ENCODE data around the gene ZMAT3.
"Not testable (repeated sequence)": the region's sequence is repeated elsewhere in the genome, so short reads cannot be mapped to it uniquely, and the experiment has no call there.

ZMAT3 gene, protein sequence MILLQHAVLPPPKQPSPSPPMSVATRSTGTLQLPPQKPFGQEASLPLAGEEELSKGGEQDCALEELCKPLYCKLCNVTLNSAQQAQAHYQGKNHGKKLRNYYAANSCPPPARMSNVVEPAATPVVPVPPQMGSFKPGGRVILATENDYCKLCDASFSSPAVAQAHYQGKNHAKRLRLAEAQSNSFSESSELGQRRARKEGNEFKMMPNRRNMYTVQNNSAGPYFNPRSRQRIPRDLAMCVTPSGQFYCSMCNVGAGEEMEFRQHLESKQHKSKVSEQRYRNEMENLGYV

DNA sequence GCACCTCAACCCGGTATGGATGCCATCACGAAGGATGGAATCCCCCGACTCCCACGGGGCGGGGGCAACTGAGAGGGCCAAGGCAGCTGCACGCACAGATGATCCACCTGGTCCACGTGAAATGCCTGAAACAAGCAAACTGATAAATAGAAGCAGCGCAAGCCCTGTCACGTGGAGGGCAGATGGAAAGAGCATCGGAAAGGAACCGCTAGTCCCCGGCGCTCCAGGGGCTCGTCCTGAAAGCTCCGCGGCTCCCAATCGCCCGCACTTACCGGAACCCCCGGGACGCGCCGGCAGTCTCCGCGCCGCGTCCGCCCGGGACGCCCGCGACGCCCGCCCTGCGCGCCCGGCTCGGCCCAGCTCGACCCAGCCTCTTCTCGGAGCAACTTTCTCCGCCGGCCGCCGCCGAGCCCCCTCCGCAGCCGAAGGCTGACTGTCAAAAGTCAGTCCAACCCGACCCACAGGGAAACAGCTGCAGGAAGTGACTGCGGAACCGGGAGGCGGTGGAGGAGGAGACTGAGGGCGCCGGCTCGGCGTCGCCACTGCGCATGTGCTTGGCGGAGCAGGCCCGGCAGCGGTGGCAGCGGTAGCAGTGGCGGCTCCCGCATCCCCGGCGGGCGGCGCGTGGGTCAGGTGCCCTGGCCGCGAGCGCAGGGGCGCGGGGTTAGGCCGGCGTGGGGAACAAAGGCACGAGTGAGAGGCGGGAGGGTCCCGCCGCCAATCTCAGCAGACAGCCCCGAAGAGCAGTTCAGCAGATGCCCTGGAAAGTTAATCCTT lies at the start of gene ZMAT3:
ZMAT3 (minus strand) TSS at position 487 of the 777 bp plus-strand sequence. CDS start 4,057 bp downstream, outside the sequence.
- DNase-seq: peak; percentile 90 to 92 (median 90)

DNA sequence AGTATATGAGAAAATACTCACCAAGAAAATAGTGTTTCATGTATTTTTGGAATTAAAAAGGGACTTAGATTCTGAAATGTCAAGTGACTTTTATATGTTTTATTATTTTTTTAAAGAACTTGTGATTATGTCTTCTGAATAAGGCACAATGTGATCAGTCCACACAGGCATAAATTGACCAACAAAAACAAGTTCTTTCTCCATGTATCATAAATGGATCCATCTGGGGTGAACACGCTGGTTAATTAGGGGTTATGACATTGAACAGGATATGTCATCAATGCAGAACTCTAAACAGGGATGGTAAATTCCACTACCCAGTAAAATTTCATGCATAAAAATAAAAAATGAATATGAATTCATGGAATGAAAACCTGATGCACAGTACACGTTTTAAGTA lies 45.2 kb upstream of the ZMAT3 start:
- DNase-seq: no peak

DNA sequence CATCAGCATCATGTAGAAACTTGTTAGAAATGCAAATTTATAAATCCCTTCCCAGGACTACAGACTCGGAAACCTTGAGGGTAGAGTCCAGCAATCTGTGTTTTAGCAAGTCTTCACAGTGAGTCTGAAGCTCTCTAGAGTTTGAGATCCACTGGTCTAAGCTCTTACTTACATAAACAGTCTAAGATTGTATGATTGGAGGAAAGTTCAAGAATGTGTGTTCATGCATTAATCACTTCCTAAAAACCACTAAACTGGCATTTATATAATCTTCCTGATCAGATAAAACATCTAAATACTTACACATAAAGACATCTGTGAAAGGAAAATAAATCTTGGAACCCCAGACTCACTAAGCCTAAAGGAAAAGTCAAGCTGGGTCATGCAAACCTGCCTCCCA lies 43.8 kb upstream of the ZMAT3 start:
- DNase-seq: not testable (repeated sequence)

DNA sequence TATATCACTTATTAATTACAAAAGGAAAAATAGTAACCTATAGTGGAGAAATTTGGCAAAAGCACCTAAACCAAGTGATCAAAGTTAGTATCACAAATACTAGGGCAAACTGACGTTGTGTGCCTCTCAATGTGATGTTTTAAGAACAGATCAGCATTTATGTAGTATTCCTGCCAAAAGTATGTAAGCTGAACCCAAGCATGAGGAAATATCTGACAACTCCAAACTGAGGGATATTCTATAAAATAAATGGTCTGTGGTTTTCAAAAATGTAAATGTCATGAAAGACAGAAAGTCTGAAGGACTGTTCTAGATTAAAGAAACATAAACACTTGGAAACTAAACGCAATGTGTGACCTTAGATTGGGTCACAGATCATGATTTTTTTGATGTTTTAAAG lies 42.3 kb upstream of the ZMAT3 start:
- DNase-seq: no peak

DNA sequence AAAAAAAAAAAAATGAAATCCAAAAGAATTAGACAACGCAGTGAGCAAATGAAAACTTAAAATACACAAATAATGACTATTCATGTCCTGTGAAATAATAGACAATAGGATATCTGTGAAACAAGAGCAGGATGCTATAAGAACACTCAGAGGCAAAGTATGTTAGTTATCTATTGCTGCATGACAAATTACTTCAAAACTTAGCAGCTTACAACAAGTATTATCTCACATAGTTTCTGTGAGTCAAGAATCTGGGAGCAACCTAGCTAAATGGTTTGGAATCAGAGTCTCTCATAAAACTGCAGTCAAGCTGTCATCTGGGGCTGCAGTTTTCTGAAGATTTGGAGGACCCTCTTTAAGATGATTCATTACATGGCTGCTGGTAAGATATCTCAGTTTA lies 36.5 kb upstream of the ZMAT3 start:
- no peak for DNase-seq

DNA sequence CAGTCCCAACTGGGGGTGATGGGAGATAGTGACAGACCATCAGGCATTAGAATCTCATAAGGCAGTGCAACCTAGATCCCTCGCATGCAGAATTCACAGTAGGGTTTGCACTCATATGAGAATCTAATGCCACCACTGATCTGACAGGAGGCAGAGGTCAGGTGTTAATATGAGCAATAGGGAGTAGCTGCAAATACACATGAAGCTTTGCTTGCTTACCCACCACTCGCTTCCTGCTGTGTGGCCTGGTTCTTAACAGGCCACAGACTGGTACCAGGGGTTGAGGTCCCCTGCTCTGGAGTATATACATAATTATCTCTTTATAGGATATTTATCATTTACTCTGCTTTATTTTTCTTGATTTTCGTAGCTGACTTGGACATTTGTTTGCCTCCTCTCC lies 36.0 kb upstream of the ZMAT3 start:
- DNase-seq: no peak

DNA sequence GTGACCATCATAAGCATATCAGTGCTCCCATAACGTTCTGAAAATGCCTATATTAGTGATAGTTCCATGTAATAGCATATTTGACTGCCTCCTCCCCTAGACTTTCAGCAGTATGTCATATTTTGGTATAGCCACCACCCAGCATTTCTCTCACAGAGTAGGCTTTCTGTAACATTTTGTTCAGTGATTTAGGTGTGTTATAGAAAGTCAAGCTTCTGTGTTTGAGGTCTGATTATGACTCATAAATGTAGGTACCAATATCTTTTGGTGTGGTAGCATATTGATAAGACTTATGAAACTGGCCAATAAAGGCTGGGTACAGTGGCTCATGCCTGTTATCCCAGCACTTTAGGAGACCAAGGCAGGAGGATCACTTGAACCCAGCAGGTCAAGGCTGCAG lies 34.3 kb upstream of the ZMAT3 start:
- DNase-seq: no peak

DNA sequence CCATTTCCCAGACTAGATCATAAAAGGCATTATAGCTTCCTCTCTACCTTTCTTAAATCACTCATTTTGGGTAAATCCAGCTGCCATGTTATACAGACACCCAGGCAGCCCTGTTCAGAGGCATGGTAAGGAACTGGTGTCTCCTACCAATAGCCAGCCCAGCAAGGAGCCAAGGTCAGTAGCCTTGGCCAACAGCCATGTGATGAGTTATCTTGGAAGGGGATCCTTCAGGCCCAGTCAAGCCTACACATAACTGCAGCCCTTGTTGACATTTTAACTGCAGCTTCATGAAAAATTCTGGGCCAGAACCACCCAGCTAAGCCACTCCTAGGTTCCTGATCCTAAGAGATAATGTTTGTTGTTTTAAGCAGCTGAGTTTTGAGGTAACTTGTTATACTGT lies 29.0 kb upstream of the ZMAT3 start:
- no peak for DNase-seq

DNA sequence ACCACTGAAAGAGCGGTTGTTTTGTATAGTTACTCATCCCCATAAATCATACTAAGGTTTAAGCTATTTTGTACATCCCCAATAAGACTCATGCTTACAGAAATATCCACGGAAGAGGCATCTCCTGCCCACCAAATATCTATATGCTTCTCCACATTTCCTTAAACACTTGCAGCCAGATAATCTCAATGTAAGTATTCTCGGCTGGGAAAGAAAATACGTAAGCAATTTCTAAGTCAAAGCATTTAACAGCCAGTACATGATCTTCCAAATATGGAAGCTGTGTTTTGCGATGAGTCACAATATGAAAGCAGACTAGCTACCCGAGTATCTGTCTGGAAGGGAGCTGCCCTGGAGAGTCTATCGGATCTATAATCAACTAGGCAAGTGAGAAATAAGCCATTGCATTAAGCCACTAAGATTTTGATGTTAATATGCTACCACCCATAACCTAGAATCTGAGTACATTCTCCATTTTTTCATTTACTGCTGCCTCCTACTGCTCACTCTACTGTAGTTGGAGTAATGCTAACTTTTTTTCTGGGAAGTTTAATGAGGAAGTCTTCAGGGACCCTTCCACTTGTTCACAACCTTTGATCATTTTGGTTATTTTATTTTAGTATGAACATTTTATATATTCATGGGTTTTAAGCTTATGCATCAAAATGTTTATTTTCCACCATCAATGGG lies 26.9 kb upstream of the ZMAT3 start:
- no peak for DNase-seq

DNA sequence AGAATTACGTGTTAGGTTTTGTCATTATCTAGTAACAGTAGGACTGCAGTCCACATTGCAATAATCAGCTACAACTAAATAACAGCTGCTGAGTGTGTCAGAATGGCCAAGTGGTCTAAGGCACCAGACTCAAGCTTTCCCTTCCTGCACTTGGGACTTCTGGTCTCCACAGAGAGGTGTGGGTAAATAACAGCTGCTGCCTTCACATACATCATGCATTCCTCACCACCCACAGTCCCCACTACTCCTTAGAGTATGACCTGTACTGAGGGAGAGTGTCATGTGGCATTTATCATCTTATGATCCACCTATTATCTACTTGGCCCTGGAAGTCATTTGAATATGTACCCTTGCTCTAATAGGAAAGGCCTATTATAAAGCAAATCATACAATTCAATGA lies 22.2 kb upstream of the ZMAT3 start:
- DNase-seq: no peak

DNA sequence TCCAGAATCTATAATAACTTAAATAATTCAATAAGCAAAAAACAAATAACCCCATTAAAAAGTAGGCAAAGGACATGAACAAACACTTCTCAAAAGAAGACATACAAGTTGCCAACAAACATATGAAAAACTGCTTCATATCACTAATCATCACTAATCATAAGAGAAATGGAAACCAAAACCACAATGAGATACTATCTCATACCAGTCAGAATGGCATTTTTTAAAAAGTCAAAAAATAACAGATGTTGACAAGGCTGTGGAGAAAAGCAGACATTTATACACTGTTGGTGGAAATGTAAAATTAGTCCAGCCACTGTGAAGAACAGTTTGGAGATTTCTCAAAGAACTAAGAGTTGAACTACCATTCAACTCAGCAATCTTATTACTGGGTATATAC lies 19.5 kb upstream of the ZMAT3 start:
- no peak for DNase-seq

DNA sequence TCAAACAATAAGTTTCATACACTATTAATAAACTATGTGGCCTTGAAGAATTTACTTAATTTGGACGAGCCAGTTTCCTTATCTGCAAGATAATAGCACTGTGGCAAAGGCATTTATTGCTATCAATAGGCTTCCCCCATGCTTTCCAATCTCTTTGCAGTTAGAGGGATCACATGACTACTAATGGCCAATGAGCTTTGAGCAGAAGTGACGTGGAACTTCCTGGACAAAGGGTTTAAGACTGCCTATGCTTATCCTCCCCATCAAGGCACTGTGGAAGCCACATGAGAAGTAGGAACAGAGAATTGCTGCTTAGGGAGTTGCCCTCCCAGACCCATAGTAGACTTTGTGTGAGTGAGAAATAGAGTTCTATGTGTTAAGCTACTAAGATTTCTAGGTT lies 16.7 kb upstream of the ZMAT3 start:
- peak in 1 of 3 donors; percentile 13 for DNase-seq

DNA sequence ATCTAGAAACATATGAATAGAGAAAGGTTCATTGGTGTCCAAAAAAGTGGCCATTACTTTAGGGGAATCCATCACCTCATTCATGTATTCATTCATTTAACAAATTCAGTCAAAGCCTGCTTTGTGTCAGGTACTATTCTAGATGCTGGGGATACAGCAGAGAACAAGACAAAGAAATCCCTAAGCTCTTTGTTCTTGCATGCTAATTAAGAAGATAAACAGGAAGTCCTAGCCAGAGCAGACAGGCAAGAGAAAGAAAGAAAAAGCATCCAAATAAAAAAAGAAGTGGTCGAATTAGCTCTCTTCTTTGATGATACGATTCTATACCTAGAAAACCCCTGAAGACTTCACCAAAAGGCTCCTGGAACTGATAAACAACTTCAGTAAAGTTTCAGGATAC lies 12.4 kb upstream of the ZMAT3 start:
- DNase-seq: no peak

DNA sequence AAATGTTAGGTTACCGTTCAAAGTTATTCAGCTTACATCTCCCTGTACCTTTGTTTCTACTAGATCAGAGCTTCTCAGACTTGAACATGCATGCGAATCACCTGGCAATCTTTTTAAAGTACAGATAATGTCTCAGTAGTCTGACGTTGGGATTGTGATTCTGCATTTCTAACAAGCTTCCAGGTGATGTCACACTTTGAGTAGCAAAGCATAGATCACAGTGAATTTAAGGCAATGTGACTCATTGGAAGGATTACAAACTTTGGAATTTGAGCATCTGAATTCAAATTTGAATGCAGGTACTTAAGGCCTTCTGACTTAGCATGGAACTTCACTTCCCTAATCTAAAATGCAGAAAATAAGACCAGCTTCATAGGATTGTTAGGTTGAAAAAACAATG lies 10.8 kb upstream of the ZMAT3 start:
- DNase-seq: no peak

DNA sequence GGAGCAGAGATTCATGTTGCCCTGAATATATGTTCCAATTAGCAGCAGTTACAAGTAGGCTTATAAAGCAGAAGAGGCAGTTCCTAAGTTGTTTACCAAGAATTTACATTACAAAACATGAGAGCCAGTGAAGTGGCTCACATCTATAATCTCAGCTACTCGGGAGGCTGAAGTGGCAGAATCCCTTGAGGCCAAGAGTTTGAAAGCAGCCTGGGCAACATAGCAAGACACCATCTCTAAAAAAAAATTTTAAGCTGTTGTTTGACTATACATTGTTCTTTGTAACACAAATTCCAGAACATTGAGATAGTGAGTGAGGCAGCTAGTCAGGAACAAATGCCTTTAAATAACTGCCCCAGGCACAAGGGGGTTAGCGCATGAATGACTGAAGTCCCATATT lies 10.3 kb upstream of the ZMAT3 start:
- no peak for DNase-seq

DNA sequence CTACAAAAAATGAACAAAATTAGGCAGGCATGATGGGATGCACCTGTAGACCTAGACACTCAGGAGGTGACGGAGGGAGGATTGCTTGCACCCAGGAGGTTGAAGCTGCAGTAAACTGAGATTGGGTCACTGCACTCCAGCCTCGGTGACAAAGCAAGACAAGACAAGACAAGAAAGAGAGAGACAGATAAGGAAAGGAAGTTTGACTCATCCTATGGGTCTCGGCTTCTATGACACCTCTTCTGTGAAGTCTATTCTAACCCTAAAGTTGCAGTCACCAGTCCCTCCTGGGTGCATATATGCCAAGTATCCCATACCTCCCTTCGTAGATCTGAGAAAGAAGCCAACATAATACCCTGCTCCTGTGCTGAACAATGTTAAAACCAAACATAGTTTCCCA lies 7.9 kb upstream of the ZMAT3 start:
- no peak for DNase-seq

DNA sequence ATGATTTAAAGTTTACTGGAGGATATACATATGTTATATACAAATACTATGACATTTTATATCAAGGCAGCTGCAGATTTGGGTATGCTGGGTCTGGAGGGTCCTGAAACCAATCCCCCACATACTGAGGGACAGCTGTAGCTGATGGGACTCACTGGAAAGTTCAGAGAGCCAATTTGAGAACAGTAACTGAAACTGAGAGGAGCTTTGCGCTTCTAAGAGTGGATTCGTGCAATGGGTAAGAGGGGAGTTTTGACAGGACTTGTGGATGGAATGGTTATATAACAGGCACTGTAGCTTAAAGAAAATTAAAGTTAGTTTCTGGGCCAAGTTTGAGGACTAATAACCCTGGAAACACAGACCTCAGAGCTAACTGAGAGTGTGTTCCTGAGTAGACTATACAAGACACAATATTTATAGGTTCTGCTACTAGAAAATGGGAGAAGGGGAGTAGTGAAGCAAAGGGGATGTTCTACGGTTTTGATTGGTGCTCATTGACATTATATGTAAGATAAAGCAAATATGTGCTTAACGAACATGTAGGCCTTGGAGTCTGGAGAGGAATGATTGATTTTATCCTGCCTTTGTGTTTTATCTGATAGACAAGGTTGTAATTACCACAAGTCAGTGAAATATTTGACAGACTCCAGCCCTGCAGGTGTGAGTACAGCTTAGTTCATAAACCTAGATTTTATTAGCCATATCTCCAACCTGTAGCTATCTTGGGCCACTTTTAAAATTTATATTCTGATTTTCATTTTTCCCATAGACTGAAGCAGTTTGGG lies 4.8 kb upstream of the ZMAT3 start:
- no peak for DNase-seq

DNA sequence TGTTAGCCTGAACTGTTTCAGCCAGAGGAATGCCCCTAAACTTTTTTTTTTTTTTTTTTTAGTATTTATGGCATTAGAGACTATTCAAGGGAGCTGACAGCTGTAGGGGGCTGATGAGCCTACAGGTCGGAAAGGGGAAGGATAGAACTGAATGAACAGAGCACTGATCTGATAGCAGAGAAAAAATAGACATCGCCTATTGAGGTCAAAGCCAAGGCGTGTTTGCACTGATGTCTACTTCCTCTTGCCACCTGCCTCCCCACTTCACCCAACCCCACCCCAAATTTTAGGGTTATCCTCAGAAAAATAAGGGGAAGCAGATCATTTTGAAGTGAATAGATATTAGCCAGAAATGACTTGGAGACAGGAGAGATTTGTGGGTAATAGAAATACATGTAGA lies 3.0 kb upstream of the ZMAT3 start:
- no peak for DNase-seq

DNA sequence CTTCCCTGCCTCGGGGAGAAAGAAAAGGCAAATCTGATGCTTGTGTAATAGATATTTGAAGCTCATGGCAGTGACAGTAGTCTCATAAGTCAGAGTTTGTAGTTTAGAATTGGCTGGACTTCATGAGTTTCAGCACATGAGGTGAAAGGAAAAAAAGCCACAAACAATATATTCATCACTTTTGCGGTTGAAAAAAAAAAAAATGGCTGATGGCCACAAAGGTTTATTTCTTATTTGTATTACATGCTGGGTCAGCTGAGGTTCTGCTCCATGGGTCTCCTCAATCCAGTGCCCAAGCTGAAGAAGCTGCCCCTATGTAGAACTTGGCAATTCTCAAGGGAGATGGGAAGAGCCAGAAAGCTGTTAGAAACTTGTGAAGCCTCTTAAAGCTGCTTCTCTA lies 2.2 kb upstream of the ZMAT3 start:
- no peak for DNase-seq

DNA sequence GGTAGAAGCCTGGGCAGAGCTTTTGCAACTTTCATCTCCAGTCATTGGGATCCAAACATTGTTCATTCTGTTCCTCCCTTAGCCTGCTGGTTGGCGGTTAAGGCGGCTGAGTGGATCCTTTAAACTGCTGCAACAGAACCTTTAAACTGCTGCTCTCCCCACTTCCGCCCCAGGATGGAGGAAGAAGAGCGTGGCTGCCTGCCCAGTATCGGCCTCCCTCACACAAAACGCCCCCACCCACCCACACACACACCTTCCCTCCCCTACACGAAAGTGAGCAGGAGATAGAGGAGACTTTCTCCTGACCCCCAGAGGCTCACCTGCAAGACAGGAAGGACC lies 460 bp upstream of the ZMAT3 start:
- peak in 2 of 3 donors; percentile 12 to 20 for DNase-seq

DNA sequence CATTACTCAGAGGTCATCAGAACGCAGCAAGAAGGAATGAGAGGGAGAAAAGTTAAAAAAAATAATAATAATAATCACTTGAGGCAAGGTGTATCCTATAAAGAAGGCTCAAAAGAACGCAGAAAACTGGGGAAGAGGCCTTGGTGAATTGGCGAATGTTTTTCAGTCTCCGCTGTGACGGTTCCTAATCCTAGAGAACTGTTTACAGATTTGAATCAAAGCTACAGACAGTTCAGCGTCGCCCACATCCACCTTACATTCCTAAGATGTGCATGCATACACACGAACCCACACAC lies 634 bp downstream of the ZMAT3 start:
- DNase-seq: no peak

DNA sequence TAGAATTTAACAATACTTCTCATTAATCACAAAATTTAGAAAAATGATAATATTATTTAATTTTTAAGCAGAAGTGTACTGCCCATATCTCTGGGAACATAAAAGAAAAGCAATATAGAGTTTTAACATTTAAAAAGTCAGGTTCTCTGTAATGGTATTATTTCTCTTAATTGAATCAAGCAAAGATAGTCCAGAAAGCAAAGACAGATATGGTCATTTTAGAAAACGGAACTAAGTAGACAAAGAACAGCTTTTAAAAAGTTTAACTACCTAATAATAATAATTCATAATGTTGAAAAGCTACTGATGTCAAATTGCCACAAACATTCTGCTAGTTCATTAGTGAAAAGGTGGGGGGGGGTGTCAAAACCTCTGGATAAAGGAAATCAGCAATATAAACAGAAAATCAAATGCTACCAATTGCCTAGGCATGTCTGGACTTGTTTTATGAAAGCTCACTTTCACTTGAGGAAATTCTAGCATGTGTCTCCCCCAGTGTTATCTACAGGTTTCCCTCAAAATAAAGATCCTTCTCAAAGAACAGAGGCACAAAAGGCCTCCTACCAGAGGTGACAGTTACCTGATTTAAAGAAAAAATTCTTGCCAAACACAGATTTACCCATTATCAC lies 1.7 kb downstream of the ZMAT3 start:
- no peak for DNase-seq
